ENCODE data around the gene KAZN.
A peak's percentile ranks its signal among the peaks of the same experiment; 100 is the strongest.

The KAZN gene

GRCh38 chr1:15046487-15047165 is 448.1 kb downstream of the KAZN start:
- in situ Hi-C loops (cut with HindIII; ENCODE audit: low sequenced_read_pairs): no loop called here
- no peak overlapping the region for H3K4me3 ChIP-seq (ENCODE audit: low read depth, low read length)
- TF ChIP-seq CTCF (IDR thresholded peaks at IDR 0.05; ENCODE audit: low read depth, low read length, missing control alignments): peak; percentile 93
- peak; percentile 76 for DNase-seq (ENCODE audit: low read depth)

GRCh38 chr1:15047237-15047636 is 448.8 kb downstream of the KAZN start:
- in situ Hi-C loops (cut with HindIII; ENCODE audit: low sequenced_read_pairs): no loop called here
- no peak for TF ChIP-seq CTCF (IDR thresholded peaks at IDR 0.05; ENCODE audit: low read depth, low read length, missing control alignments)
- no peak overlapping the region for H3K4me3 ChIP-seq (ENCODE audit: low read depth, low read length)
- no peak for DNase-seq (ENCODE audit: low read depth)

- no peak for DNase-seq (ENCODE audit: low read depth)
- no peak for TF ChIP-seq CTCF (IDR thresholded peaks at IDR 0.05; ENCODE audit: low read depth, low read length, missing control alignments)
- H3K4me3 ChIP-seq (ENCODE audit: low read depth, low read length): no peak overlapping the region
- in situ Hi-C loops (cut with HindIII; ENCODE audit: low sequenced_read_pairs): no loop called here
Observed at GRCh38 chr1:15048437-15048980, 450.0 kb downstream of the KAZN start.

- in situ Hi-C loops (cut with HindIII; ENCODE audit: low sequenced_read_pairs): no loop called here
- no peak overlapping the region for H3K4me3 ChIP-seq (ENCODE audit: low read depth, low read length)
- TF ChIP-seq CTCF (IDR thresholded peaks at IDR 0.05; ENCODE audit: low read depth, low read length, missing control alignments): no peak
- no peak for DNase-seq (ENCODE audit: low read depth)
Observed at GRCh38 chr1:15049067-15049466, 450.6 kb downstream of the KAZN start.

- DNase-seq (ENCODE audit: low read depth): no peak
- in situ Hi-C loops (cut with HindIII; ENCODE audit: low sequenced_read_pairs): no loop called here
- no peak overlapping the region for H3K4me3 ChIP-seq (ENCODE audit: low read depth, low read length)
- TF ChIP-seq CTCF (IDR thresholded peaks at IDR 0.05; ENCODE audit: low read depth, low read length, missing control alignments): no peak
Observed at GRCh38 chr1:15051882-15052528, 453.5 kb downstream of the KAZN start.

- no peak for DNase-seq (ENCODE audit: low read depth)
- in situ Hi-C loops (cut with HindIII; ENCODE audit: low sequenced_read_pairs): no loop called here
- no peak for TF ChIP-seq CTCF (IDR thresholded peaks at IDR 0.05; ENCODE audit: low read depth, low read length, missing control alignments)
- H3K4me3 ChIP-seq (ENCODE audit: low read depth, low read length): no peak overlapping the region
Observed at GRCh38 chr1:15053153-15053552, 454.7 kb downstream of the KAZN start.

All from astrocyte of the cerebellum (primary cell).